Thymus (tissue), 11 donors: ENCODE data around the gene TPST2. TPM values are rescaled to one million over a fixed set of nuclear protein-coding genes. Genes with fewer than 3 reads are reported as not detected.

Source experiments
- DNase-seq, 9 donors: peaks; one replicate each; pipeline ENCODE4 v3.0.0-alpha.2; 2013; ENCODE audit warnings: low spot score in 9 of 9, low read depth in 6 of 9, missing footprints in 1 of 9
- H3K27ac ChIP-seq, 2 donors: one replicate each; pipeline ENCODE4 v1.5.1; 2013; ENCODE audit warnings: control low read depth in 1 of 2, low read depth in 1 of 2, low read length in 1 of 2, mild to moderate bottlenecking in 1 of 2, moderate library complexity in 1 of 2
- H3K27me3 ChIP-seq, 2 donors: one replicate each; pipeline ENCODE4 v1.5.1; 2013; ENCODE audit warnings: low read length in 1 of 2; ENCODE audit not compliant: control insufficient read depth in 2 of 2, insufficient read depth in 1 of 2
- H3K36me3 ChIP-seq, 2 donors: one replicate each; pipeline ENCODE4 v1.5.1; 2013; ENCODE audit warnings: low read length in 1 of 2, mild to moderate bottlenecking in 1 of 2, moderate library complexity in 1 of 2; ENCODE audit not compliant: control insufficient read depth in 2 of 2, insufficient read depth in 2 of 2
- H3K4me1 ChIP-seq, 2 donors: one replicate each; pipeline ENCODE4 v1.5.1; 2013; ENCODE audit warnings: low read length in 2 of 2; ENCODE audit not compliant: control insufficient read depth in 2 of 2, insufficient read depth in 2 of 2
- H3K4me3 ChIP-seq, 2 donors: one replicate each; pipeline ENCODE4 v1.5.1; 2013; ENCODE audit warnings: low read length in 2 of 2, control low read depth in 1 of 2, mild to moderate bottlenecking in 1 of 2
- H3K9me3 ChIP-seq, 2 donors: one replicate each; pipeline ENCODE4 v1.5.1; 2013; ENCODE audit warnings: low read length in 1 of 2, mild to moderate bottlenecking in 1 of 2; ENCODE audit not compliant: control insufficient read depth in 2 of 2, insufficient read depth in 1 of 2
- WGBS: extraction: QIAGEN DNeasy Blood & Tissue Kit; methylation state at CpG from one replicate; pipeline ENCODE4 v1.1.7; 2013; 5-methylcytosine and 5-hydroxymethylcytosine counted together
- polyA plus RNA-seq: library from polyadenylated mRNA; stranded (reverse); fragments of 200-250 nt; gene quantifications from one replicate; pipeline ENCODE4 v1.2.3, GENCODE V29; 2013
- total RNA-seq: library from RNA; stranded (reverse); fragments of 120-200 nt; gene quantifications from one replicate; pipeline ENCODE4 v1.2.4, GENCODE V29; 2013
- donor health status: healthy.

Gene TPST2
- total and polyA plus RNA-seq, 2 donors: 17.0 to 20.3 TPM

DNA sequence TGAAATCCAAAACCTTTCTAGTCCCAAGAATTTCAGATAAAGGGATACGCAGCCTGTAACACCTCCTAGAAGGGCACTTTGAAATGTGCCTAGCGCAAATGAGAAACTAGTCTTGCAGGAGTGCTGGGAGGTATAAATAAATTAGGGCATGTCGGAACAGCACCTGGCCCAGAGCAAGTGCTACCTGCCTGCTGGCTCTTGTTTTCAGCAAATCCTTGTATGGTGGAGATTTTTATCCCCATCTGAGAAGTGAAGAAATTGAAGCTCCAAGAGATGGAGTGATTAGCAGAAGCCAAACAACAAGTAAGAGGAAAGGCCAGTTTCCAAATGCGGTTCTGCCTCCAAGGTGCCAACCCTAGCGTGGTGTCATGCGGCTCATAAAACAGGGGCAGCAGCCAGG lies 40.9 kb downstream of the TPST2 start:
- H3K4me1 ChIP-seq: peaks cover 0 to 7% of the 10 kb centered on the region in 2 donors
- H3K36me3 ChIP-seq: no peaks in the 10 kb centered on the region
- DNase-seq: no peak
- H3K4me3 ChIP-seq: no peak overlapping the region
- H3K27me3 ChIP-seq: no peaks in the 10 kb centered on the region
- WGBS: 91% methylated on average over 6 of the region's 6 CpGs
- no peaks in the 10 kb centered on the region for H3K9me3 ChIP-seq
- H3K27ac ChIP-seq: peak overlapping the region; percentile 32 to 62

GRCh38 chr22:26548303-26548702 lies 41.6 kb downstream of the TPST2 start:
- no peaks in the 10 kb centered on the region for H3K36me3 ChIP-seq
- no peaks in the 10 kb centered on the region for H3K9me3 ChIP-seq
- no peaks in the 10 kb centered on the region for H3K27me3 ChIP-seq
- 97% methylated on average over 3 of the region's 3 CpGs for WGBS
- DNase-seq: no peak
- H3K27ac ChIP-seq: no peak overlapping the region
- H3K4me1 ChIP-seq: peaks cover 0 to 7% of the 10 kb centered on the region in 2 donors
- H3K4me3 ChIP-seq: no peak overlapping the region

DNA sequence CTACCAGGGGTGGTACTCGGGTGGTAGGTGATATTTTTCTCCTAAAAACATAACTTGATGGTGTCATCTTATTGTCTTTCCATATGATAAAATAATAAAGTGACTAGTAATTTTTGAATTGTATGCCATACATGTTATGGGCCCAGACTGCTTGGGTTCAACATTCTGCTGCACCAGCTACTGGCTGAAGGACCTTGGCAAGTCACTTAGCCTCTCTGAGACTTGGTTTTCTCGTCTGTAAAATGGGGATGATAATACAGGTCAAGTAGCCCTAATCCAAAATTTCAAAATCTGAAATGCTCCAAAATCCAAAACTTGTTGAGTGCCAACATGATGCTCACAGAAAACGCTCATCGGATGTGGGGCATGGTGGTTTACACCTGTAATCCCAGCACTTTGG lies 42.1 kb downstream of the TPST2 start:
- no peak overlapping the region for H3K4me3 ChIP-seq
- H3K27ac ChIP-seq: no peak overlapping the region
- no peaks in the 10 kb centered on the region for H3K9me3 ChIP-seq
- no peak for DNase-seq
- peaks cover 0 to 2% of the 10 kb centered on the region in 2 donors for H3K36me3 ChIP-seq
- 98% methylated on average over 4 of the region's 4 CpGs for WGBS
- H3K4me1 ChIP-seq: peaks cover 1 to 11% of the 10 kb centered on the region in 2 donors
- H3K27me3 ChIP-seq: no peaks in the 10 kb centered on the region

DNA sequence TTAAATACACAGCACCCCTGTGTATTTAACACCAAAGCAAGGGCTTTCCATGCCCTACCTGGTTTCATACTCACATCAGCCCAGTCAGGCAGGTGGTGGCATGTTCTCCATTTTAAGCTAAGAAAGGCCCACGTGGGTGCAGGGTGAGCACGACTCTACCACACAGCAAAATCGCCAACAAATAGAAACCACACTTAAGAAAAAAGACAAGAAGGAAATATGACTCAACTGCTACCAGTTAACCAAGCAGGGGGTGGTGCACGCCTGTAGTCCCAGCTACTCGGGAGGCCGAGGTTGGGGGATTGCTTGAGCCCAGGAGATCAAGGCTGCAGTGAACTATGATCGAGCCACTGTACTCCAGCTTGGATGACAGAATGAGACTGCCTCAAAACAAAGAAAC lies 42.5 kb downstream of the TPST2 start:
- no peak overlapping the region for H3K27ac ChIP-seq
- WGBS: 76% methylated on average over 7 of the region's 7 CpGs
- no peaks in the 10 kb centered on the region for H3K9me3 ChIP-seq
- H3K36me3 ChIP-seq: peaks cover 4 to 6% of the 10 kb centered on the region in 2 donors
- peaks cover 3 to 15% of the 10 kb centered on the region in 2 donors for H3K4me1 ChIP-seq
- no peaks in the 10 kb centered on the region for H3K27me3 ChIP-seq
- no peak overlapping the region for H3K4me3 ChIP-seq
- no peak for DNase-seq

DNA sequence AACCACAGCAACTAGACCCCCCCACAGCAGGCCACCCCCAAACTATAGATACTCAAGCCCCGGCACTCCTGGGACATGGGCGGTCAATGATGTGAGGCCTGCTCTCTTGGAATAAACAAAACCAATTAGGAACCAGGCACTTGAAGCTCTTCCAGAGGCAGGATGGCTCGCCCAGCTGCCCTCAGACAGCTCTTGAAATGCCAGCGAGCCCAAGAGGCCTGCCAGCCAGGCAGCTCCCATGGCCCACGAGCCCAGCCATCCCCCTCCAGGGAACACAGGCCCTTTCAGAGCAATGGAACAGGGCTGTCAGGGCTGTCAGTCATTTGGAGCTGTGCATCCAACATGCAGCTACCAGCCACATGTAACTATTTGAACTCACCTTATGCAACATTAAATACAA lies 43.6 kb downstream of the TPST2 start:
- Histone ChIP-seq H3K36me3 (peaks cover 6% of the 10 kb centered on the region in 2 donors), H3K4me3 (no peak overlapping the region), H3K9me3 (no peaks in the 10 kb centered on the region), H3K27ac (no peak overlapping the region), H3K27me3 (no peaks in the 10 kb centered on the region), H3K4me1 (peaks cover 3 to 17% of the 10 kb centered on the region in 2 donors)
- no peak for DNase-seq
- 97% methylated on average over 5 of the region's 5 CpGs for WGBS

DNA sequence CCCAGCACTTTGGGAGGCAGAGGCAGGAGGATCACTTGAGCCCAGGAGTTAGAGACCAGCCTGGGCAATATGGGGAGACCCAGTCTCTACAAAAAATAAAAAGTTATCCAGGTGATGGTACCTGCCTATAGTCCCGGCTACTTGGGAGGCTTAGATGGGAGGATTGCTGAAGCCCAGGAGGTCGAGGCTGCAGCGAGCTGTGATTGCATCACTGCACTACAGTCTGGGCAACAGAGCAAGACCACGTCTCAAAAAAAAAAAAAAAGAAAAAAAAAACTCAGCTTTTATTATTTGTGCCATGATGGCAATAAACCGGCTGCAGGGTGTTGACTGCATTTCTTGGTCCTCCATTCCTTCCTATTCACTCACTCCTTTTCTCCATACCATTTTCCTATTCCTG lies 44.1 kb downstream of the TPST2 start:
- H3K9me3 ChIP-seq: no peaks in the 10 kb centered on the region
- no peak overlapping the region for H3K27ac ChIP-seq
- DNase-seq: no peak
- H3K4me1 ChIP-seq: peaks cover 3 to 17% of the 10 kb centered on the region in 2 donors
- H3K36me3 ChIP-seq: peaks cover 8 to 11% of the 10 kb centered on the region in 2 donors
- WGBS: 95% methylated on average over 5 of the region's 5 CpGs
- no peak overlapping the region for H3K4me3 ChIP-seq
- no peaks in the 10 kb centered on the region for H3K27me3 ChIP-seq

DNA sequence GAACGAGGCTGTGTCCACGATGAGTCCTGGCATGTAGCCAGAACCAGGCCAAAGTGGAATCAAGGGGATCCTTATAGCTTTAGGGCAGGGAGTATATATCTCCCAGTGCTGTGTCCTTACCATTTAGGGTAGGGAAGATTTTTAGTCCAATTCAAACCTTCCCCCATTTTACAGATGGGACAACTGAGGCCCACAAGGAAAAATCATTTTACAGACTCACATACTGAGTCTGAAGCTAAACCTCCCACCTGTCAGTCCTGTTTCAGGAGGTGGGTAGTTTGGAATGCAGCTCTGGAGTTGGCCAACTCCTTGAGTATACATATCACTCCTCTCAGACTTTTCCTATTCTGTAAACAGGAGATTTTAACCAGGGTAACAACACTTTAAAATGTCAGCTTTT lies 44.5 kb downstream of the TPST2 start:
- no peaks in the 10 kb centered on the region for H3K27me3 ChIP-seq
- H3K27ac ChIP-seq: no peak overlapping the region
- DNase-seq: no peak
- no peaks in the 10 kb centered on the region for H3K9me3 ChIP-seq
- H3K4me1 ChIP-seq: peaks cover 3 to 17% of the 10 kb centered on the region in 2 donors
- 94% methylated on average over 2 of the region's 2 CpGs for WGBS
- no peak overlapping the region for H3K4me3 ChIP-seq
- peaks cover 11 to 15% of the 10 kb centered on the region in 2 donors for H3K36me3 ChIP-seq

DNA sequence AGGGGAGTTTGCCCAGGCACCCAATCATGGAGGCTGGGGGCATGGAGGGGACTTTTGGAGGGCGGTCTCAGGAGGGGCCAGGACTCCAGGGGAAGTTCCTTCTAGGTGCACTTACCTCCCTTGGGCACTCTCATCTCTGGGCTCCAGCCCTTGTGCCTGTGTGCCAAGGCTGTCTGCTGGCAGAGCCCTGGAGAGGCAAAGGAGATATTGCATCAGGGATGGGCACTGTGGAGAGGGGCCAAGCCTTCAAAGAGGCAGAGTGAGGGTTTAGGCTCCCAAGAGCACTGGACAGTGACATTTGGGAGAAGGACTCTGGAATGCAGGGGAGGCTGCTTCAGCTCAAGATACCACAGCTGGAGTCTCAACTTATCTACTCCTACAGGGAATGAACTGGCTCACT lies 45.4 kb downstream of the TPST2 start:
- H3K4me1 ChIP-seq: peaks cover 3 to 17% of the 10 kb centered on the region in 2 donors
- 100% methylated on average over 1 of the region's 1 CpG for WGBS
- no peak overlapping the region for H3K27ac ChIP-seq
- no peak overlapping the region for H3K4me3 ChIP-seq
- H3K9me3 ChIP-seq: no peaks in the 10 kb centered on the region
- peaks cover 11 to 18% of the 10 kb centered on the region in 2 donors for H3K36me3 ChIP-seq
- DNase-seq: no peak
- H3K27me3 ChIP-seq: no peaks in the 10 kb centered on the region

DNA sequence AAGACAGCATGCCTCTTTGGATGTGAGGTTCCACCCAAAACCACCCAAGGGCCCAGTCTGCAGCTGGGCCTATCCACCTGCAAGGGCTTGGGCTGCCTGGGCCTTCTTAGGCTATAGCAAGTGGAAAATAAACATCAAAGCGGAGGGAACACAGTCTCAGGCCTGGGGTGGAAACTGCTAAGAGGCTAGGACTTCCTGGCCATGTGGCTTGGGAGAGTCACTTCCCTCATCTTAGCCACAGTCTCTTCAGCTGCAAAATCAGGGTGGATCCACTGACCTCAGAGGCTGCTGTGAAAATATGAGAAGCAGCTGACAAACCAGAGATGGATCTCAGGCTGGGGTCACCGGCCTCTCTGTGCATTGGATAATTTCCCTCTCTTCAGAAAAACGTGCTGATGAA lies 47.1 kb downstream of the TPST2 start:
- H3K27me3 ChIP-seq: no peaks in the 10 kb centered on the region
- peaks cover 3 to 13% of the 10 kb centered on the region in 2 donors for H3K4me1 ChIP-seq
- no peaks in the 10 kb centered on the region for H3K9me3 ChIP-seq
- peak in 3 of 9 donors; percentile 10 to 29 (median 14) for DNase-seq
- 41% methylated on average over 3 of the region's 3 CpGs for whole genome bisulfite sequencing
- peaks cover 11 to 18% of the 10 kb centered on the region in 2 donors for H3K36me3 ChIP-seq
- H3K27ac ChIP-seq: peak overlapping the region; percentile 36 to 43
- H3K4me3 ChIP-seq: no peak overlapping the region
